ENCODE data around the gene NOTO.
A peak's percentile ranks its signal among the peaks of the same experiment; 100 is the strongest.
"Not testable (repeated sequence)": the region's sequence is repeated elsewhere in the genome, so short reads cannot be mapped to it uniquely, and the experiment has no call there.

The NOTO gene

GRCh38 chr2:73202156-73203054 lies at the start of gene NOTO:
Gene NOTO, plus strand, starts transcription at chr2:73202574. Its CDS starts 93 bp downstream, at chr2:73202667.
- no peak for DNase-seq (ENCODE audit: low read depth in 2 of 2)

- DNase-seq (ENCODE audit: low read depth in 2 of 2): peak in 1 of 2 experiments; percentile 22
Observed at GRCh38 chr2:73156539-73157124, 45.7 kb upstream of the NOTO start.

- DNase-seq (ENCODE audit: low read depth in 2 of 2): no peak
Observed at GRCh38 chr2:73162856-73163391, 39.5 kb upstream of the NOTO start.

- DNase-seq (ENCODE audit: low read depth in 2 of 2): peak; percentile 41 to 57
Observed at GRCh38 chr2:73163483-73164367, 38.6 kb upstream of the NOTO start.

GRCh38 chr2:73165978-73166377 lies 36.4 kb upstream of the NOTO start:
- DNase-seq (ENCODE audit: low read depth in 2 of 2): not testable (repeated sequence)

- DNase-seq (ENCODE audit: low read depth in 2 of 2): not testable (repeated sequence)
Observed at GRCh38 chr2:73166813-73167212, 35.6 kb upstream of the NOTO start.

GRCh38 chr2:73168348-73168747 lies 34.0 kb upstream of the NOTO start:
- DNase-seq (ENCODE audit: low read depth in 2 of 2): not testable (repeated sequence)

GRCh38 chr2:73170341-73170740 lies 32.0 kb upstream of the NOTO start:
- DNase-seq (ENCODE audit: low read depth in 2 of 2): not testable (repeated sequence)

GRCh38 chr2:73172963-73173362 lies 29.4 kb upstream of the NOTO start:
- DNase-seq (ENCODE audit: low read depth in 2 of 2): peak; percentile 38 to 39

- DNase-seq (ENCODE audit: low read depth in 2 of 2): no peak
Observed at GRCh38 chr2:73173781-73174180, 28.6 kb upstream of the NOTO start.

GRCh38 chr2:73174244-73174643 lies 28.1 kb upstream of the NOTO start:
- no peak for DNase-seq (ENCODE audit: low read depth in 2 of 2)

GRCh38 chr2:73174941-73175662 lies 27.3 kb upstream of the NOTO start:
- no peak for DNase-seq (ENCODE audit: low read depth in 2 of 2)

- peak in 1 of 2 experiments; percentile 66 for DNase-seq (ENCODE audit: low read depth in 2 of 2)
Observed at GRCh38 chr2:73175663-73176204, 26.6 kb upstream of the NOTO start.

- DNase-seq (ENCODE audit: low read depth in 2 of 2): no peak
Observed at GRCh38 chr2:73176205-73176880, 26.0 kb upstream of the NOTO start.

- DNase-seq (ENCODE audit: low read depth in 2 of 2): peak; percentile 75 to 88
Observed at GRCh38 chr2:73176881-73177644, 25.3 kb upstream of the NOTO start.

- no peak for DNase-seq (ENCODE audit: low read depth in 2 of 2)
Observed at GRCh38 chr2:73177645-73178255, 24.6 kb upstream of the NOTO start.

- DNase-seq (ENCODE audit: low read depth in 2 of 2): no peak
Observed at GRCh38 chr2:73185965-73186364, 16.4 kb upstream of the NOTO start.

GRCh38 chr2:73187549-73187948 lies 14.8 kb upstream of the NOTO start:
- no peak for DNase-seq (ENCODE audit: low read depth in 2 of 2)

- DNase-seq (ENCODE audit: low read depth in 2 of 2): no peak
Observed at GRCh38 chr2:73197579-73197978, 4.8 kb upstream of the NOTO start.

All from stimulated activated CD4-positive, alpha-beta T cell treated with anti-CD3 and anti-CD28 coated beads, Interleukin-12 subunit alpha, Interleukin-12 subunit beta, amount 100 ng/mL, for 24 hours (primary cell).